Measurements from ENCODE around the gene THSD4.

DNA sequence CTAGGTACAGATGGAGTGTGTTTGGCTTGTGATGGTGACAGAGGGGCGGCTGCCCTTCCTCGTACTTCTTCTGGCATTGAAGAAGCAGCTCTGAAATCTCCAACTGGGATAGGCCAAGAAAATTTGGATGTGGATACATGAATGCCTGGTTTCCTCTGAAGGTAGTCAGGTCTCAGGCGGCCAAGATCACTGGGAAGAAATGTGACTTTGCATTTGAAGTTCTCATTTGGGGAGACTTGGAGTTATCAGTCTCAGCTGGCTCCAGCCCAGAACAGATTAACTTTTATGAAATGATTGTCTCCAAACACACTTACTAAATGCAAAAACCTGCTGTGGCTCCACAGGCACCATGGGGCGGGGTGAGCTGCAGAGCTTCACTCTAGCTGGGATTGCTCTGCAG lies 215.9 kb downstream of the THSD4 start:
- no peak for TF ChIP-seq POLR2A (IDR thresholded peaks at IDR 0.05)
- TF ChIP-seq, protein P1, sequence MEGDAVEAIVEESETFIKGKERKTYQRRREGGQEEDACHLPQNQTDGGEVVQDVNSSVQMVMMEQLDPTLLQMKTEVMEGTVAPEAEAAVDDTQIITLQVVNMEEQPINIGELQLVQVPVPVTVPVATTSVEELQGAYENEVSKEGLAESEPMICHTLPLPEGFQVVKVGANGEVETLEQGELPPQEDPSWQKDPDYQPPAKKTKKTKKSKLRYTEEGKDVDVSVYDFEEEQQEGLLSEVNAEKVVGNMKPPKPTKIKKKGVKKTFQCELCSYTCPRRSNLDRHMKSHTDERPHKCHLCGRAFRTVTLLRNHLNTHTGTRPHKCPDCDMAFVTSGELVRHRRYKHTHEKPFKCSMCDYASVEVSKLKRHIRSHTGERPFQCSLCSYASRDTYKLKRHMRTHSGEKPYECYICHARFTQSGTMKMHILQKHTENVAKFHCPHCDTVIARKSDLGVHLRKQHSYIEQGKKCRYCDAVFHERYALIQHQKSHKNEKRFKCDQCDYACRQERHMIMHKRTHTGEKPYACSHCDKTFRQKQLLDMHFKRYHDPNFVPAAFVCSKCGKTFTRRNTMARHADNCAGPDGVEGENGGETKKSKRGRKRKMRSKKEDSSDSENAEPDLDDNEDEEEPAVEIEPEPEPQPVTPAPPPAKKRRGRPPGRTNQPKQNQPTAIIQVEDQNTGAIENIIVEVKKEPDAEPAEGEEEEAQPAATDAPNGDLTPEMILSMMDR (IDR thresholded peaks at IDR 0.05), result no peak
